CD4-positive, alpha-beta T cell treated with Interleukin-6 for 4 hours (primary cell): ENCODE measurements around the gene CSTF1.
"Not testable (repeated sequence)": the region's sequence is repeated elsewhere in the genome, so short reads cannot be mapped to it uniquely, and the experiment has no call there.

Source experiments
- DNase-seq: peaks from one replicate; pipeline ENCODE4 v3.0.0-alpha.2; 2020; ENCODE audit warnings: mixed read lengths

Gene CSTF1

GRCh38 chr20:56411287-56411686 is 18.8 kb downstream of the CSTF1 start:
- DNase-seq: not testable (repeated sequence)

- DNase-seq: peak; percentile 53
Observed at GRCh38 chr20:56411759-56412472, 19.5 kb downstream of the CSTF1 start, which contains the start of gene CASS4. CASS4 (plus strand) TSS chr20:56412260; CDS start chr20:56412459, 199 bp downstream.

- no peak for DNase-seq
Observed at GRCh38 chr20:56412473-56412790, 20.0 kb downstream of the CSTF1 start.

- DNase-seq: no peak
Observed at GRCh38 chr20:56412949-56413348, 20.5 kb downstream of the CSTF1 start.

- peak; percentile 63 for DNase-seq
Observed at GRCh38 chr20:56414842-56415765, 22.7 kb downstream of the CSTF1 start.

- DNase-seq: no peak
Observed at GRCh38 chr20:56417402-56417801, 25.0 kb downstream of the CSTF1 start.

GRCh38 chr20:56417911-56418310 is 25.5 kb downstream of the CSTF1 start:
- DNase-seq: no peak

GRCh38 chr20:56418385-56418861 is 26.0 kb downstream of the CSTF1 start:
- peak; percentile 26 for DNase-seq

- DNase-seq: no peak
Observed at GRCh38 chr20:56420028-56420427, 27.6 kb downstream of the CSTF1 start.

GRCh38 chr20:56420940-56421688 is 28.7 kb downstream of the CSTF1 start:
- DNase-seq: peak; percentile 32

GRCh38 chr20:56422076-56422823 is 29.8 kb downstream of the CSTF1 start:
- DNase-seq: peak; percentile 25

- DNase-seq: no peak
Observed at GRCh38 chr20:56422824-56423189, 30.4 kb downstream of the CSTF1 start.

GRCh38 chr20:56423211-56423610 is 30.8 kb downstream of the CSTF1 start:
- DNase-seq: no peak

- DNase-seq: no peak
Observed at GRCh38 chr20:56423886-56424285, 31.4 kb downstream of the CSTF1 start.

- no peak for DNase-seq
Observed at GRCh38 chr20:56424931-56425330, 32.5 kb downstream of the CSTF1 start.

GRCh38 chr20:56426026-56426425 is 33.6 kb downstream of the CSTF1 start:
- no peak for DNase-seq

GRCh38 chr20:56426926-56427325 is 34.5 kb downstream of the CSTF1 start:
- DNase-seq: no peak

GRCh38 chr20:56427797-56428196 is 35.4 kb downstream of the CSTF1 start:
- no peak for DNase-seq

- DNase-seq: no peak
Observed at GRCh38 chr20:56428410-56428809, 36.0 kb downstream of the CSTF1 start.

- no peak for DNase-seq
Observed at GRCh38 chr20:56428881-56429280, 36.4 kb downstream of the CSTF1 start.

GRCh38 chr20:56429502-56429901 is 37.1 kb downstream of the CSTF1 start:
- DNase-seq: peak; percentile 33

GRCh38 chr20:56429941-56430340 is 37.5 kb downstream of the CSTF1 start:
- DNase-seq: no peak
